Epidermal melanocyte (primary cell): ENCODE data around the gene MRPL21.

Source experiments
- DNase-seq: peaks from one replicate; pipeline ENCODE4 v3.0.0; 2011; ENCODE audit warnings: low spot score; ENCODE audit not compliant: insufficient read length

The MRPL21 gene

DNA sequence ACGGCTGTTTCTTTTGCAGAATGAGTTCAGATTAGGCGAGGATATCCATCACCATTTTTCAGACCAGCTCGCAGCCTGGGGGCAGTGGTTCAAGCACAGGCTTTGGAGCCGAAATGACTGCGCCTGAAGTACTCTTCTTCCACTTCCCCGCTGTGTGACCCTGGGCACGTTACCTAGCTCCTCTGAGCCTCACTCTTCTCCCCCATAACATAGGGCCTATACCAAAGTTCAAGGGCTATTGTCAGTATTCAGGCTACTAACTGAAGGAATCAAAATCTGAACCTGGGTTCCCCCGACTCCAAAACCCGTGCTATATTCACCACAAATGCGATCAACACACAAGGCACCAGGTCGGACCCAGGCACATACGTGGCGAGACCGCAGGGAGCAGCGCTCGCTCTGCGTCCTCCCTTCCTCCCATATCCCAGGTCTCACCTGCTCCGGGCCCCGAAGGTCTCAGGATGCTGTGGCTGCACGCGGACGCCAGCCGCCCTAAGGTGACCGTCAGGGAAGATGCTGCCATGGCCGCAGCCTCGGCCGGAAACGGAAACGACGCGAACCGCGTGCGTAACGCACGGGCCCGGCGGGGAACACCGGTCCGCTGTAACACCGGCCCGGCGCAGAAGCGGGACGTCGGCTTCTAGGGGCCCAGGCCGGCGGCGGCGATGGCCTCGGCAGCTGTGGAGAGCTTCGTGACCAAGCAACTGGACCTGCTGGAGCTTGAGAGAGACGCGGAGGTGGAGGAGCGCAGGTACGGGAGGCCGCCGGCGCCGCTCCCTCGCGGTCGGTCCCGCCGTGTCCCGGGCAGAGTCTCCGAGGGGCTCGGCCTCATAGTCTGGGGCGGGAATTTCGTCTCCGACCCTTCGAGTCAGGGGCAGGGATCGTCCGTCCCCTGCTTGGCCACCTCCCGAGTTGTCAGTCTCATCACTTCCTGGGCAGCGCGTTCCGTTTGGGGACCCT is at the start of gene MRPL21, which contains the start of gene IGHMBP2:
TSS of gene MRPL21 (minus strand) at position 545 of the 960 bp plus-strand sequence. CDS start at position 523, 22 bp downstream.
TSS of gene IGHMBP2 (plus strand) at position 604 of the 960 bp plus-strand sequence. CDS start at position 666, 62 bp downstream.
- peak; percentile 91 for DNase-seq

DNA sequence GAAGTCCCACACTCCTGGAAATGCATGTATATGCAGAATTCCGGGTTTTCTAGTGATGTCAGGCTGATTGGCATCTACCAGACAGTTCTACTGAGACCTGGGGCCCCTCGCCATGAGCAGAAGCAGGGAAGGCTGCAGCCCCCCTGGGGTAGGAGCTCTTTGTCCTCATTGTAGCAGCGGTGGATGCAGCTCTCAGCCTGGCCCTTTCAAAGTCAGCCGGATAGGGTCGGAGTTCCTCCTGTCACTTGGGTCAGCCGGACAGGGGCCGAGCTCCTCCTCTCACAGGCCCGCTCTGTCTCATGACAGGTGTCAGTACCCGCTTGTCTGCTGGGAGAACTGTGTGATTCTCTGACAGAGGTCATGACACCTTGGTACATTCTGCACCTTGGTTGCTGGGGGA is 47.1 kb upstream of the MRPL21 start:
- DNase-seq = no peak

DNA sequence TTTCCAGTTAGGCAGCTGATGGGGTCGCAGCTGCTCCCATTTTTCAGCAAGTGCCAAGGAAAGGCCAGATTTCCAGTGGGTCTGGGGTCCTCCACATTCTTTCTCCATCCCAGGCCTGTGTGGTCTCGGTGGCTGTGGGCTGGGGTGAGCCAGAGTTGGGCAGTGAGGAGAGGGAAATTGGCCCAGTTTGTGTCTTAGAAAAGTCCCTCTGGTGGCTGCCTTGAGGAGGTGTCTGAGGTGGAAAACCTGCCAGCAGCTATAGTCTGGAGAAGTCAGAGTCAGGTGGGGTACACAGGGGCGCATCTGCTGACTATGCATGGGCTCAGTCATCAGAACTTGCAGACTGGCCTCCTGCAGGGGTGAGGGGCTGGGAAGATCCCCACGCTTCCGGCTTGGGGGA is 46.6 kb upstream of the MRPL21 start:
- no peak for DNase-seq

DNA sequence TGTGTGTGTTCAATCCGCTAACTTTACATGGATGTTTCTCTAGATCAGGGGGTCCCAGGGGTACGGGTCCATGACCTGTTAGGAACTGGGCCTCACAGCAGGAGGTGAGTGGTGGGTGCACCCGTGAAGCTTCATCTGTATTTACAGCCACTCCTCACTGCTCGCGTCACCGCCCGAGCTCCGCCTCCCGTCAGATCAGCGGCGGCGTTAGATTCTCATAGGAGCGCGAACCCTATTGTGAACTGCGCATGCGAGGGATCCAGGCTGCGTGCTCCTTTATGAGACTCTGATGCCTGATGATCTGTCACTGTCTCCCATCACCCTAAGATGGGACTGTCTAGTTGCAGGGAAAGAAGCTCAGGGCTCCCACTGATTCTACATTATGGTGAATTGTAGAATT is 45.3 kb upstream of the MRPL21 start:
- no peak for DNase-seq

DNA sequence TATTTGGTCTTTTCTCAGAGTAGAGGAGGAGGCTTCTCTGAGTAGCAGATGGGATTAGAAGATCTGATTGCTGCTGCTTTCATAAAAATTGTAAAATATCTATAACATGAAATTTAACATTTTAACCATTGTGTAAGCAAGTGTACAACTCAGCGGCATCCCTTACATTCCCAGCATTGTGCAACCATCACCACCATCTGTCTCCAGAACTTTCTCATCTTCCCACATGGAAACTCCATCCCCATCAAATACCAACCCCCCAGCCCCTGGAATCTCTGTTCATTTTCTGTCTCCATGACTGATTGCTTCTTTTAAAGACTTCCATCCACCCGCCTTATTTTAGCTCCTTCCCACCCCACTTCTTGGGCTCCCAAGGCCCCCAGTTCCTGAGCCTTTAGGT is 44.9 kb upstream of the MRPL21 start:
- no peak for DNase-seq

DNA sequence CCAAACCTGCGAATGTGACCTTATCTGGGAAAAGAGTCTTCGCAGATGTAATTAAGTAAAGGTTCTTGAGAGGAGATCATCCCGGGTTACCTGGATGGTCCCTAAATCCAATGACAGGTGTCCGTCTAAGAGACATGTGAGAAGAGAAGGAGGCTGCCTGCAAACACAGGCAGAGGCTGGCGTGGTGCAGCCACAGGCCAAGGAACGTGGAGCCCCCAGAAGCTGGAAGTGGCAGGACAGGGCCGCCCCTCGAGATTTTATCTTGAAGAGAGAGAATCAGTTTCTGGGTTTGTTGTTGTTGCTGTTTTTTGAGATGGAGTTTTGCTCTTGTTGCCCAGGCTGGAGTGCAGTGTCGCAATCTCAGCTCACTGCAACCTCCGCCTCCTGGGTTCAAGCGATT is 43.5 kb upstream of the MRPL21 start:
- no peak for DNase-seq

DNA sequence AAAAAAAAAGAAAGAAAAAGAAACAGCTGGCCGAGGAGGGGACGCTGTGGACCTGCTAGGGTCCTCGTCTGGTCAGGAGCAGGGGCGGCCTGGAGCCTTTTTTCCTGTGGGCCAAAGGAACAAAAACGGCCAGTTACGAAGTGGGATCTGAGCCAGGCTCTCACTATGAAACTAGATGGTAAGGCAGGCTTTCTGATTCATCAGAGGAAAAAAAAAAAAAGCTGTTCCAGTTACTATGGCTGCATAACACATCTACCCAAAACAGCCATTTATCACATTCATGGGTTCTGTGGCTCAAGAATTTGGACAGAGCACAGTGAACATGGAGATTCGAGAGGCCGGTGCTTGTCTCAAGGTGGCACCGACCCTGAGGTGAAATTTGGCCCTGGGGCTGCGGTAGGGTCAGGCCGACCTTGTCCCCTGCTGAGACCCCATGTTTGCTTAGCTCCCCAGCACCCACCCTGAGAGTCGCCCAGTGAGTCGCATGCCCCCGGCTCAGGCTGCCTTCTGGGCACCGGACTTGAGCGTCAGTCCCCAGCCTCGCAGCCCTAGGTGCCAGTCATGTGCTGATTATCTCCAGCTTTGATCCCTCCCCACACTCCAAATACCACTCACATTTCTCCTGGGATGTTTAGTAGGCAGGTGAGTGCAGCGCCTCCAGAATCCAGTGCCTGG is 42.9 kb upstream of the MRPL21 start:
- DNase-seq = peak; percentile 87

DNA sequence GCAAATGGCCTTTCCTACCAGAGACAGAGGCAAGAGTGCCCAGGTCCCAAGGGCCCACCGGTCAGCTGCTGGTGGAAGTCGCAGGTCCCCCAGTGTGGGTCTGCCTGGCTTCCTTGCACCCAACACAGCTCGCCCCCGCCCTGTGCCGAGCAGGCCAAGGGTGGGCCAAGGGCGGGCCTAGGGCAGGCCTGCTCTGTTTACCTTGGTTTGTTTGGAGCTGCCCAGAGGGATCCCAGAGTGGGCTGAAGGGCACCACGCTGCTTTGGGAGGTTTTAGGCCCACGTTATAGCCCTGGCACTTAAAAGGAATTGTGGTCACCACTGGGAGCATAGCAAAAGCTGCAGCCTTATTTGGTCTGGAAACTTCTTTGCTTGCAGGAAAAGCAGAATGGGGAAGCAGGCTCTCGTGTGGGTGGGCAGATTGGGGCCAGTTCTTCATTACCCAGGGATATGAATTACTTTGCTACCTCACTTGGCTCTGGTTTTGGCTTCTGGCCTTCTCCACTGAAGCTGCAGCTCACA is 39.2 kb upstream of the MRPL21 start:
- no peak for DNase-seq

DNA sequence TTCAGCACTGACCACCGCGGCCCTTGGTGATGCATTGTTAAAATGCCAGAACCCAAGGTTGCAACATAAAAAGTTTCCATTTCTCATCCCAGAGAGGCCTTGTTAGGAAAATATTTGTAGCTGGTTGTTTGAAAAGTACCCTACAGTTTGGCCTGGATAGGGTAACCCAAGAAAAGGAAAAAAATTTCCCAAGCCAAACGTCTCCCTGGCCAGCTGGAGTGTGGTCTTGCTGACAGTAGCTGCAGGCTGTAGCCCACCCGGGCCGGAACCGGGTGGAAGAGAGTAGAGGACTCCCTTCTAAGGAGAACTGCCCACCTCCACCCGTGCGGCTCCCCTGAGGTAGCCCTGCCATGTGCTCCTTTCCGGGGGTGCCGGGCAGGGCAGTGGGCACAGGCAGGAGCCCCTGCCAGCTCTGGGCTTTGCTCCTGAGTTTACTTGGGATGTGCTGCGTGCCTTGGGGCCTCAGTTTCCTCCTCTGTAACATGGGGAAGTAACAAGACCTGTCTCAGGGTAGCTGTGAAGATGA is 38.5 kb upstream of the MRPL21 start:
- DNase-seq = no peak

DNA sequence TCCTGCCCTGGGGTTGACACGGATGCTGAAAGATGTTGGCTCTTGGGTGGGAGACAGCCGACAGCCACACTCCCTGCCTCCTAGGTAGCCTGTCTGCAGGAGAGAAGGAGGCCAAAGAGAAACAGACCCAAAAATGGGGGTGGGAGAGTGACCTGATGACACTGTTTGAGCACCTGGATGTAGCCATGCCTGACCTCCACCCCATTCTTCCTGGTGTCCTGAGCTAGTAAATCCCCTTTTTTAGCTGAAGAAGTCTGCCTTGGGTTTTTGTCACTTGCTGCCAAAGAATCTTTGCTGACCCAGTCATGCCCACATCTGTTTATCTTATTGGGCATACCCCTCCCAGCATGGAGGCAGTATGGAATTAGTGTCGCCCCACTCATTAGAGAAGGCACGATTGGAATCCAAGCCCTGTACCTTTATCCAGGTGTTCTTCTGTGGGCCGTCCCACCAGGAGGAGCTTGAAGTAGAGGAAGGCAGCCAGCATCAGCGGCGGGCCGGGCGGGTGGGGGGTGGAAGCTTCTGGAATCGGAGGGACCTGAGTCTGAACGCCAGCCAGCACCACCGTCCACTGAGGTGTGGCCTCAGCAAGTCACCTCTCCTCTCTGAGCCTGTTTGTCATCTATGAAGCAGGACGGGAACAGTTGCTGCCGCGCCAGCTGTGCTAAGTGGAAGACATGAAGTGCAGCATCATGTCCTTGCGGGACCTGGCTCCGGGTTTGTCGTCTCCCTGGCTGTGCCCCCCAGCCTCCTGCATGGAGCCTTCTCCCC is 37.9 kb upstream of the MRPL21 start:
- no peak for DNase-seq

DNA sequence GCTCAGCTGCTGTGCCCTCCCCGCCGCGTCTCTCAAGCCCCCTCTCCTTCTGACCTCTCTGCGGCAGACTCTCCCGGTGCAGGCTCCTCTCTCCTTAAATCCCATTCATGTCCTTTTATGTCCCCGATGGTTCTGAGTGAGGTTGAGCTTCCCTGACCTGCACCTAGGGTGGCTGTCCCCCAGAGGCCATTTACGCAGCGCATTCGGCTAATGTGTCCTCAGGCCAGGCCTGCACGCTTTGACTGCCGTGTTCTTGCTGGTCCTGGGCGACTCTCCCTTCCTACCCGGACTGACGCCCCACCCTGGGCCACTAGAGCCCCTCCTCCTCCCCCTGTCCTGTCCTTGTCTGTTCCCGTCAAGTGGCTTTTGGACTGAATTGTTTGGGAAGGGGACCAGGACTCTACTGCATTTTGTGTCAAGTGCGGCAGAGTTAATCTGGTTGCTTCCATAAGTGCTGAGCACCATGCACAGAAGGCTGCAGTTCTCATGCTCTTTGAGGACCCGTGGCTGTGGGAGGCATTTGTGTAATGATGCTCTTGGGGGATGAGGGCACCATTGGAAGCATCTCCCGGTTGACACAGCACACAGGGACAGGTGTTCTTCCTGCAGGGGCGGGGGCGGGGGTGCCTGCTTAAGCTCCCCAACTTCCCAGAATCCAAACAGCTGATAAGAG is 37.2 kb upstream of the MRPL21 start:
- no peak for DNase-seq

DNA sequence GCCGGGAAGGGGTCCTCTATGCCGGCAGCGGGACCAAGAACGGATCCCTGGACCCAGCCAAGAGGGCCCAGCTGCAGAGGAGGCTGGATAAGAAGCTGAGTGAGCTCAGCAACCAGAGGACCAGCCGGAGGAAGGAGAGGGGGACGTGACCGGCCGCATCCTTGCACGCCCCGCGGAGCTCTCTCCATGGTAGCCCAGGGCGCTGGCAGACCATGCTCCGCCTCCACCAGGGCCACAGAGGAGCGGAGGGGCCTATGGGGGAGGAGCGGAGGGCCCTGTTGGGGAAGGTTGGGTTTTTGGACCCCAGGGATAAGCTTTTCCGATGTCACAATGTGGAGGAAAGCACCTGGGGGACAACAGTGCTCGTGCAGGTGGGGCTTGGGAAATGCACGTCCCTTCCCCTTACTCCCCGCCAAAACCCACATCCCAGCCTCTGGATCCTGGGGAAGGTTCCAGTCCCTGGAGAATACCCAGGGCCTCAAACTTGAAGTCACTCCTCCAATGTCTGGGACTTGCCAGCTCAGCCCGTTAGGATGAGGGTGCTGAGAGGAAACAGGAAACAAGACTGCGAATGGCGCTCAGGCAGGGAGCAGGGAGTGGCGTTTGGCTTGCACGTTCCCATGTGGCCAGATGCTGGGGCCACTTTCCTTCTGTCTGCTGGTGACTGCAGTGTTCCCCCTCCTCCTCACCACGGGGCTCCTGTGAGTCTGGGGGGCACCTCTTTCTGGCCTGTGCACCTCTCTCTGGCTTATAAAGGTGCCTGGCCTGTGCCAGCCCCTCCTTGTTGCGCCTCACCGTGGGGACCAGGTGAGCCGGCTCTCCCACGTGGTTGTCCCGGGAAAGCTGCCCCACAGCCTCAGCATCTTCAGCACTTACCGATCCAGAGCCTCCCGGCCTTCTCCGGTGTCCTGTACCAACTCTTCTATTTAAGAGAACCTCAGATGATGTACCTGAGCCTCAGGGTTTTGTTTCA is 36.2 kb upstream of the MRPL21 start:
- no peak for DNase-seq

DNA sequence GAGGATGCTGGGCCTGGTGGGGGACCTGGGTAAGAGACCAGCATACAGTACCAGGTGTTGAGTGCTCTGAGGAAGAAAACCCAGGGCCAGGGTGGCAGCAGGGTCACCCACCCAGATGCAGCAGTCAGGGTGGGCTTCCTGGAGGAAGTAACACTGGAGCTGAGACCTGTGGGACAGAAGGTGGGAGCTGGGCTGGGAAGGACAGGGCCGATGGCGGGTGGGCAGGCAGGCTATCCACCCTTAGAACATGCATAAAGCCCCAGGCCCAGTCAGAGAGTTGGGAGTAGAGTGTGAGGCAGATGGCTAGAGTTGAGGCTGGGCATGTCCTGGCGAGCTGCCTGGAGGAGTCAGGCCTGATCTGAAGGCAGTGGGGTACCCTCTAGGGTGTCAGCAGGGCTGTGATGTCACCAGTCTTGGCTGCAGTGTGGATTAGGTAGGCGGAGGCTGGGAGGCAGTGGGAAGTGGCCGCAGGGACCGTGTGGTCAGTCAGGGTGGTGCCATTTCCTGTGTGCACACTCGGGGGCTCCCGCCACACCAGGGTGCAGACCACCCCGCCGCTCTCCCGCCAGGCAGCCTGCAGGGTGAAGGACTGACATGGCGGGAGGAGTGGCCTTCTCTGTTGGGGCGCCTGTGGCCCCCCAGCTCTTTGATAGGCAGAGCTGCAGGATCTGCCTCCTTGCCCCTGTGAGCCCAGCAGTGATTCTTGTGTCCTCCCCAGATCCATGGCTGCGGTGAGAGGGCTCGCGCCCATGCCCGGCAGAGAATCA is 35.4 kb upstream of the MRPL21 start:
- no peak for DNase-seq

DNA sequence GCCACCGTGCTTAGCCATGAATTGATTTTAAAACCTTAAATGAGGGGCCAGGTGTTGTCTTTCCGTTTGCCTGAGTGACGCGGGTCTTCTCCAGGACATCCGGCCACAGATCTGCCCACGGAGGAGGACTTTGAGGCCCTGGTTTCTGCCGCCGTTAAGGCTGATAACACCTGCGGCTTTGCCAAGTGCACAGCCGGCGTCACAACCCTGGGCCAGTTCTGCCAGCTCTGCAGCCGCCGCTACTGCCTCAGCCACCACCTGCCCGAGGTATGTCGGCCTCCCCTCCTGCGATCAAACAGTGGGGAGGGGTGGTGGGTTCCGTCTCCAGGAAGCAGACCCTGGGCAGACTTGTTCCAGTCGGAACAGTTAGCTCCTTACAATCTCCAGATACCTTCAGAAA is 34.5 kb upstream of the MRPL21 start:
- DNase-seq = no peak

DNA sequence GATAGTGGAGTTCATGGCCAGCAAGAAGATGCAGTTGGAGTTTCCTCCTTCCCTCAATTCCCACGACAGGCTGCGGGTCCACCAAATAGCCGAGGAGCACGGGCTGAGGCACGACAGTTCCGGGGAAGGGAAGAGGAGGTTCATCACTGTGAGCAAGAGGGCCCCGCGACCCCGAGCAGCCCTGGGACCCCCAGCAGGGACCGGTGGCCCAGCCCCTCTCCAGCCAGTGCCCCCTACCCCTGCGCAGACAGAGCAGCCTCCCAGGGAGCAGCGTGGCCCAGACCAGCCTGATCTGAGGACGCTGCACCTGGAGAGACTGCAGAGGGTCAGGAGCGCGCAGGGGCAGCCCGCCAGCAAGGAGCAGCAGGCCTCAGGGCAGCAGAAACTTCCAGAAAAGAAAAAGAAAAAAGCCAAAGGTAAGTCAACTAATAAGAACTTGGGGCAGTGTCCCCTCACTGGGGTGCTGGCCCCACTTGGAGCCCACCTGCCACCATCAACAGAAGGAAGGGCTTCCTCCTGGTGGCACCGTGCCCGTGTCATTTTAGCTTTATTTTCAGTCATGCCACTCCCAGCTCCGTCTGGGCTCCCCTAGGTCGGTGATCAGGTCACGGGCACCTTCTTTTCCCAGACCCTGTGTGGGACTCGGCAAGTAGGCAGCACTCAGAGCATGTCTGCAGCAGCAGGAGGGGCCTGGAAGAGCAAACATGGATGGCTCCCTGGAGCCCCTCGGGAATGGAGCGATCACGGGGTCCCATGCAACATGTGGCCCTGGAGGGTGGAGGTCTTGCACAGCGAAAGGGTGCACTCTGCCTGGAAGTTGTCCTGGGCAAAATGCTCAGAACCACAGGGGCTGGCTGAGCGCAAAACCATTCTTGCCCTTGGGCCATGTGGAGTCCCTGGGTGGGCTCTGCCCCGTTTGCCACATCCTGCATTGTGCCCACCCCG is 33.3 kb upstream of the MRPL21 start:
- DNase-seq = no peak

DNA sequence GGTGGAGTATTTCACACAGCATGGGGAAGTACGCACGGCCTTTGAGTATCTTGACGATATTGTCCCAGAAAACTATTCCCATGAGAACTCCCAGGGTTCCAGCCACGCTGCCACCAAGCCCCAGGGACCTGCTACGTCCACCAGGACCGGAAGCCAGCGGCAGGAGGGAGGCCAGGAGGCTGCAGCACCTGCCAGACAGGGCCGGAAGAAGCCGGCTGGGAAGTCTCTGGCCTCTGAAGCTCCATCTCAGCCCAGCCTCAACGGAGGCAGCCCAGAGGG is 32.7 kb upstream of the MRPL21 start:
- DNase-seq = no peak

DNA sequence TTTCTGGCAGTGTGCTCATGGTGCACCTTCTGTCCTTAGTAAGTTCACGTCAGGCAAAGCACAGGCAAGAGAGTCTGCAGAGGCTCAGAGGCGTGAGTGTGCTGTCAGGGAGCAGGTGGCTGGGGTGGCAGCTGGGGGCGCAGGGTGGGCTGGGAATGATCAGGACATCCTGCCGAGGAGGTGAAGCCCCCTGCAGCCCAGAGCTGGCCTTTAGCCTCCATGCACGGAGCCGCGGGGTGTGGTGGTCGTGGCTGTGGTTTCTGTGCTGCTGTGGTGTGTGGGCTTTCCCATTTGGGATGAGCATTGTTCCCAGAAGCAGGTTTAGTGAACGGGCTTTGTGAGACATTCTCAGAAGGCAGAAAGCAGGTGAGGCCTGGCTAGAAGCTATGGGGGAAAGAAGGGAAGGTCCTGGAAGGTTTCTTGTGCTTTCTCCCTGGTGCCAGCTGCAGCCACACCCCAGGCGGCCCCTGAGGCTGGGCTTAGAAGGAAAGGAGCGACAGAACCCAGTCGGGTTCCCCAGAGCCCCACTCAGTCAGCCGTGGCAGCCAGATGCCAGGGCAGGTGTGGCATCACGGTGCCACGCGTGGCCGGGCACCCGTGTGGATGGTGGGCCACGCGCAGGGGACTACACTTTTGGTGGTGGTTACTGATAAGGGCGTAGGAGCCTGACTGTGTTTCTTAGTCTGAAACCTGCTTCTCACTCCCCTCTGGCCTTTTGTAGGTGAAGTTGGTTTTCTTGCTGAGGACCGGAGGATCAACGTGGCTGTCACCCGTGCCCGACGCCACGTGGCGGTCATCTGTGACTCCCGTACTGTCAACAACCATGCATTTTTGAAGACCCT is 32.1 kb upstream of the MRPL21 start:
- DNase-seq = no peak
